B cell (primary cell): Measurements from ENCODE around the gene ASAP3. TPM values are rescaled to one million over a fixed set of nuclear protein-coding genes. Genes with fewer than 3 reads are reported as not detected.

Source experiments
- ATAC-seq: fragments of 200-7000 bp; cut with Tn5 transposase; one replicate; pipeline ENCODE4 v1.10.0; 2021; ENCODE audit warnings: low read depth, mild to moderate bottlenecking, moderate number of reproducible peaks, moderate library complexity
- CTCF ChIA-PET: fragments of 350-600 bp; sonication (Branson Sonifier 250); formaldehyde crosslinking; loops from one replicate; lab custom pipeline; 2021; ENCODE audit warnings: antibody characterized with exemption, inconsistent platforms; lab: Charles Lee
- POLR2A ChIA-PET: fragments of 350-600 bp; sonication (Branson Sonifier 250); formaldehyde crosslinking; loops from one replicate; lab custom pipeline; 2021; ENCODE audit warnings: antibody characterized with exemption; lab: Charles Lee
- DNase-seq: peaks from one replicate; pipeline ENCODE4 v3.0.0; 2013
- H2AFZ ChIP-seq: 2 replicates; pipeline ENCODE4 v1.6.1; 2012; ENCODE audit warnings: mild to moderate bottlenecking, low read depth, low read length; ENCODE audit not compliant: insufficient read depth, poor library complexity, severe bottlenecking
- H3K27ac ChIP-seq, 2 donors: 1 replicate in 1 of 2; 2 replicates in 1 of 2; pipeline ENCODE4 v1.5.1; 2012 to 2013; ENCODE audit warnings: low read length in 2 of 2, mild to moderate bottlenecking in 2 of 2, moderate library complexity in 1 of 2
- H3K27me3 ChIP-seq, 4 experiments: fragments of 200-600 bp in 1 of 4; sonication (generic) in 1 of 4; replicated peaks in 1 of 4; 1 replicate in 2 of 4; 2 replicates in 2 of 4; pipeline versions ENCODE4 v1.6.1 to v1.7.0; 2013 to 2016; ENCODE audit warnings: low read length in 3 of 4, mild to moderate bottlenecking in 2 of 4, mixed read lengths in 1 of 4, moderate library complexity in 1 of 4; ENCODE audit not compliant: insufficient read depth in 4 of 4, control insufficient read depth in 3 of 4; ENCODE audit errors: control extremely low read depth in 1 of 4
- H3K36me3 ChIP-seq, 2 experiments: replicated peaks in 1 of 2; 1 replicate in 1 of 2; 2 replicates in 1 of 2; pipeline versions ENCODE4 v1.6.1 to v1.7.1; 2013; ENCODE audit warnings: low read length in 1 of 2; ENCODE audit not compliant: insufficient read depth in 2 of 2, control insufficient read depth in 1 of 2; ENCODE audit errors: control extremely low read depth in 1 of 2, extremely low read depth in 1 of 2
- H3K4me1 ChIP-seq, 2 donors: fragments of 200-600 bp in 1 of 2; sonication (generic) in 1 of 2; 1 replicate in 1 of 2; 2 replicates in 1 of 2; pipeline versions ENCODE4 v1.5.1 to v1.6.1; 2013 to 2017; ENCODE audit warnings: low read length in 2 of 2; ENCODE audit not compliant: control insufficient read depth in 2 of 2, insufficient read depth in 2 of 2
- H3K4me2 ChIP-seq: replicated peaks from 2 replicates; pipeline ENCODE3; 2012; ENCODE audit warnings: mild to moderate bottlenecking, low read depth, low read length; ENCODE audit not compliant: poor library complexity, severe bottlenecking
- H3K4me3 ChIP-seq, 5 experiments: fragments of 200-600 bp in 1 of 5; sonication (generic) in 1 of 5; 1 replicate in 3 of 5; 2 replicates in 2 of 5; pipeline versions ENCODE4 v1.5.1 to v1.7.0; 2011 to 2016; ENCODE audit warnings: low read length in 4 of 5, mild to moderate bottlenecking in 4 of 5, low read depth in 2 of 5, control low read depth in 1 of 5, moderate library complexity in 1 of 5; ENCODE audit not compliant: insufficient read depth in 1 of 5; ENCODE audit errors: control extremely low read depth in 1 of 5, extremely low read depth in 1 of 5
- H3K79me2 ChIP-seq: fragments of 200-600 bp; sonication (generic); one replicate; pipeline ENCODE4 v1.6.0; 2016; ENCODE audit warnings: low read length; ENCODE audit not compliant: control insufficient read depth, insufficient read depth
- H3K9ac ChIP-seq: fragments of 200-600 bp; sonication (generic); 2 replicates; pipeline ENCODE4 v1.6.1; 2017; ENCODE audit warnings: mild to moderate bottlenecking, low read length, moderate library complexity
- H3K9me3 ChIP-seq, 3 donors: one replicate each; pipeline versions ENCODE4 v1.6.1 to v1.7.1; 2013; ENCODE audit warnings: low read length in 2 of 3; ENCODE audit not compliant: control insufficient read depth in 2 of 3, insufficient read depth in 1 of 3; ENCODE audit errors: control extremely low read depth in 1 of 3
- H4K20me1 ChIP-seq: 2 replicates; pipeline ENCODE4 v1.6.0; 2012; ENCODE audit warnings: mild to moderate bottlenecking, low read length; ENCODE audit not compliant: insufficient read depth, control insufficient read depth, poor library complexity, severe bottlenecking
- H3K27ac Mint-ChIP-seq: one replicate; pipeline ENCODE4 v1.8.0; 2021; ENCODE audit warnings: mixed read lengths
- H3K27me3 Mint-ChIP-seq: one replicate; pipeline ENCODE4 v1.8.0; 2021; ENCODE audit warnings: mixed read lengths
- H3K4me1 Mint-ChIP-seq: one replicate; pipeline ENCODE4 v1.8.0; 2021; ENCODE audit warnings: mixed read lengths
- H3K4me3 Mint-ChIP-seq: one replicate; pipeline ENCODE4 v1.8.0; 2021; ENCODE audit warnings: mixed read lengths
- H3K9me3 Mint-ChIP-seq: one replicate; pipeline ENCODE4 v1.8.0; 2022; ENCODE audit warnings: mixed read lengths; ENCODE audit not compliant: insufficient read depth
- EZH2 ChIP-seq: IDR thresholded peaks from 2 replicates; pipeline ENCODE4 v1.6.1; 2012; ENCODE audit warnings: borderline replicate concordance, low read depth, mild to moderate bottlenecking, moderate library complexity, low read length; ENCODE audit not compliant: insufficient read depth, poor library complexity, severe bottlenecking
- WGBS: methylation state at CpG from one replicate; pipeline ENCODE4 v1.1.5; 2013; ENCODE audit warnings: missing lambda C conversion rate; ENCODE audit not compliant: insufficient coverage; 5-methylcytosine and 5-hydroxymethylcytosine counted together
- intact Hi-C: fragments of 100-400 bp; cut with micrococcal nuclease; formaldehyde crosslinking; loops from one replicate; pipeline ENCODE4 v1.10.0; 2022
- polyA plus RNA-seq: library from polyadenylated mRNA; depleted of rRNA; stranded (reverse); fragments of >200 nt; gene quantifications from 2 replicates; pipeline ENCODE4 v1.2.3, GENCODE V29; 2012
- total RNA-seq, 2 donors: library from RNA; stranded (reverse); fragments of 120-200 nt in 1 of 2; gene quantifications; 1 replicate in 1 of 2; 2 replicates in 1 of 2; pipeline versions ENCODE4 v1.2.3 to v1.2.4, GENCODE V29; 2013 to 2022
- TF ChIP-seq, protein P1 (sequence below): fragments of 200-600 bp; IDR thresholded peaks from one replicate; pipeline ENCODE4 v1.8.0; 2022; ENCODE audit warnings: antibody characterized with exemption, mild to moderate bottlenecking

Gene ASAP3
- total and polyA plus RNA-seq, 2 donors (not counting 1 experiment from before 2014, with no cell fraction given), result 2.9 to 11.0 TPM

DNA sequence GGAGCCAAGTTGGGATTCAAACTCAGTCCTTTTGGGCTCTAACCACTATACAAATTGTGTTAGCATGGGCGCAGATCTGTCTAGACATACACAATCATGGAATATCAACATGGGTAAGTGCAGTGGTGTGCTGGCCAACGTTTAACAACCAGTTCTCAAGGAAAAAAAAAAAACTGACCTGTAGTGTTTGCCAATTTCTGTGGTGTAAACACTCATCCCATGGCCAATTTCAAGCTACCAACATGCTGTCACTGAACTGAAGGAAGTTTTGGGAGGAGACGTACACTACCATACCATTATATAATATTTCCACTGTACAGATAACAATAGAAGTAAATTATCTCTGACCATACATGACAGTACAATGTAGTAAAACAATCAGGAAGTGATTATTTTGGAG, 62.6 kb downstream of the ASAP3 start:
- ATAC-seq (no peak), DNase-seq (no peak)
- Histone ChIP-seq H3K4me2 (no peak overlapping the region), H3K27ac (no peak overlapping the region), H3K36me3 (no peaks in the 10 kb centered on the region), H3K27me3 (peaks cover 0 to 44% (median 23%) of the 10 kb centered on the region in 4 experiments), H3K79me2 (no peaks in the 10 kb centered on the region), H3K9me3 (peaks cover 0 to 6% (median 0%) of the 10 kb centered on the region in 3 donors), H4K20me1 (no peaks in the 10 kb centered on the region), H3K9ac (no peak overlapping the region), H3K4me1 (peaks cover 21 to 27% of the 10 kb centered on the region in 2 donors), H3K4me3 (no peak overlapping the region), H2AFZ (no peak overlapping the region)
- intact Hi-C loops, result no loop called here
- Mint-ChIP-seq H3K9me3 (no peaks in the 10 kb centered on the region), H3K4me1 (peaks cover 21% of the 10 kb centered on the region), H3K4me3 (no peak overlapping the region), H3K27me3 (peaks cover 43% of the 10 kb centered on the region), H3K27ac (no peak overlapping the region)
- TF ChIP-seq, protein P1, sequence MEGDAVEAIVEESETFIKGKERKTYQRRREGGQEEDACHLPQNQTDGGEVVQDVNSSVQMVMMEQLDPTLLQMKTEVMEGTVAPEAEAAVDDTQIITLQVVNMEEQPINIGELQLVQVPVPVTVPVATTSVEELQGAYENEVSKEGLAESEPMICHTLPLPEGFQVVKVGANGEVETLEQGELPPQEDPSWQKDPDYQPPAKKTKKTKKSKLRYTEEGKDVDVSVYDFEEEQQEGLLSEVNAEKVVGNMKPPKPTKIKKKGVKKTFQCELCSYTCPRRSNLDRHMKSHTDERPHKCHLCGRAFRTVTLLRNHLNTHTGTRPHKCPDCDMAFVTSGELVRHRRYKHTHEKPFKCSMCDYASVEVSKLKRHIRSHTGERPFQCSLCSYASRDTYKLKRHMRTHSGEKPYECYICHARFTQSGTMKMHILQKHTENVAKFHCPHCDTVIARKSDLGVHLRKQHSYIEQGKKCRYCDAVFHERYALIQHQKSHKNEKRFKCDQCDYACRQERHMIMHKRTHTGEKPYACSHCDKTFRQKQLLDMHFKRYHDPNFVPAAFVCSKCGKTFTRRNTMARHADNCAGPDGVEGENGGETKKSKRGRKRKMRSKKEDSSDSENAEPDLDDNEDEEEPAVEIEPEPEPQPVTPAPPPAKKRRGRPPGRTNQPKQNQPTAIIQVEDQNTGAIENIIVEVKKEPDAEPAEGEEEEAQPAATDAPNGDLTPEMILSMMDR, result no peak
- no peak for TF ChIP-seq EZH2
- CTCF ChIA-PET, result interaction anchor here (1.0 to 2.8 kb wide), 2 partner anchors 17 to 19 kb away, joined by 3 to 12 read pairs; no protein-coding TSS in a partner anchor
- POLR2A ChIA-PET, result no interaction called here
- WGBS, result no CpG with 5 or more reads among the region's 3 CpGs

DNA sequence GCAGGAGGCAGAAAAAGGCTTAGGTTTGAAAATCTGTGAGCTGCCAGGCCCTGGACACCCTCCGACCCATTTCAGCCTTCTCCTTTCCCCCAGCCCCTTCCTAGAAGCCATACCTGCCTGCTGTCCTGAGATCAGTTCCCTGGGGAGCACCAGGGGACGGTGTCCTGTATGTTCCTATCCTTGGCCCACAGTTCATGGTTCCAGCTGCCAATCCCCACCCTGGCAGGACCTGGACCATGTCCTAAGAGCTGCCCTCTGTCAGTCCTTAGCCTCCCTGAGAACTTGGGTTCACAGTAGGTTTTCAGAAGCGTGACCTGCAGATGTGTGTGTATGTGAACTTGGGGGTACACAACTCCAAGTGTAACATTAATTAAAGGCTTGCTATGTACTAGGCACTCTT, 63.2 kb downstream of the ASAP3 start:
- Mint-ChIP-seq H3K4me3 (no peak overlapping the region), H3K9me3 (no peaks in the 10 kb centered on the region), H3K4me1 (peaks cover 21% of the 10 kb centered on the region), H3K27ac (no peak overlapping the region), H3K27me3 (peaks cover 37% of the 10 kb centered on the region)
- ChIA-PET POLR2A (no interaction called here), CTCF (interaction anchor here (2.8 kb wide), 1 partner anchor 17 kb away, joined by 12 read pairs; no protein-coding TSS in a partner anchor)
- peaks cover 21 to 27% of the 10 kb centered on the region in 2 donors for H3K4me1 ChIP-seq
- no peak overlapping the region for H3K27ac ChIP-seq
- WGBS, result 64% methylated on average over 1 of the region's 3 CpGs
- peaks cover 0 to 39% (median 18%) of the 10 kb centered on the region in 4 experiments for H3K27me3 ChIP-seq
- no peak overlapping the region for H3K4me3 ChIP-seq
- ATAC-seq, result no peak
- no peaks in the 10 kb centered on the region for H4K20me1 ChIP-seq
- no peak for DNase-seq
- no peak for TF ChIP-seq EZH2
- TF ChIP-seq, protein P1, result no peak
- H3K79me2 ChIP-seq, result no peaks in the 10 kb centered on the region
- H3K36me3 ChIP-seq, result no peaks in the 10 kb centered on the region
- no peak overlapping the region for H3K4me2 ChIP-seq
- no peak overlapping the region for H2AFZ ChIP-seq
- H3K9ac ChIP-seq, result no peak overlapping the region
- intact Hi-C loops, result no loop called here
- H3K9me3 ChIP-seq, result peaks cover 0 to 6% (median 0%) of the 10 kb centered on the region in 3 donors
